Ectodermal cell (in vitro differentiated cells): ENCODE results near the gene SKOR1.

Experiments
- H3K27ac ChIP-seq: 2 replicates; pipeline ENCODE4 v1.7.0; 2013; ENCODE audit warnings: mild to moderate bottlenecking, low read depth, low read length; ENCODE audit not compliant: insufficient read depth, poor library complexity, severe bottlenecking
- H3K27me3 ChIP-seq: 2 replicates; pipeline ENCODE4 v1.7.0; 2013; ENCODE audit warnings: mild to moderate bottlenecking, low read length; ENCODE audit not compliant: insufficient read depth, control insufficient read depth, poor library complexity, severe bottlenecking
- H3K36me3 ChIP-seq: one replicate; pipeline ENCODE4 v1.7.0; 2013; ENCODE audit warnings: low read length; ENCODE audit not compliant: control insufficient read depth, insufficient read depth
- H3K4me1 ChIP-seq: one replicate; pipeline ENCODE4 v1.7.0; 2013; ENCODE audit warnings: low read length; ENCODE audit not compliant: control insufficient read depth, insufficient read depth
- H3K4me3 ChIP-seq: 2 replicates; pipeline ENCODE4 v1.7.0; 2013; ENCODE audit warnings: low read depth, low read length, control low read depth; ENCODE audit not compliant: insufficient read depth
- H3K9me3 ChIP-seq: 2 replicates; pipeline ENCODE4 v1.7.0; 2013; ENCODE audit warnings: mild to moderate bottlenecking, low read length, moderate library complexity; ENCODE audit not compliant: control insufficient read depth
- WGBS, 2 experiments: methylation state at CpG; one replicate each; pipeline ENCODE4 v1.1.7; 2013; ENCODE audit warnings: missing lambda C conversion rate in 2 of 2; 5-methylcytosine and 5-hydroxymethylcytosine counted together

The SKOR1 gene

GRCh38 chr15:67832031-67832551 lies 6.8 kb downstream of the SKOR1 start:
- no peak overlapping the region for H3K4me3 ChIP-seq
- H3K4me1 ChIP-seq = peaks cover 41% of the 10 kb centered on the region
- WGBS, 2 experiments = 12 to 15% methylated on average over 9 of the region's 9 CpGs
- no peak overlapping the region for H3K27ac ChIP-seq
- H3K27me3 ChIP-seq = peaks cover 100% of the 10 kb centered on the region
- H3K36me3 ChIP-seq = no peaks in the 10 kb centered on the region
- H3K9me3 ChIP-seq = no peaks in the 10 kb centered on the region

GRCh38 chr15:67832897-67833709 lies 7.8 kb downstream of the SKOR1 start:
- H3K4me1 ChIP-seq = peaks cover 38% of the 10 kb centered on the region
- peaks cover 100% of the 10 kb centered on the region for H3K27me3 ChIP-seq
- no peak overlapping the region for H3K27ac ChIP-seq
- 2% methylated on average over 32 of the region's 32 CpGs for WGBS, 2 experiments
- H3K9me3 ChIP-seq = no peaks in the 10 kb centered on the region
- H3K36me3 ChIP-seq = no peaks in the 10 kb centered on the region
- peak overlapping the region; percentile 20 for H3K4me3 ChIP-seq

- peaks cover 100% of the 10 kb centered on the region for H3K27me3 ChIP-seq
- WGBS, 2 experiments = 1 to 2% methylated on average over 44 of the region's 44 CpGs
- H3K36me3 ChIP-seq = no peaks in the 10 kb centered on the region
- peaks cover 33% of the 10 kb centered on the region for H3K4me1 ChIP-seq
- no peaks in the 10 kb centered on the region for H3K9me3 ChIP-seq
- peak overlapping the region; percentile 20 for H3K4me3 ChIP-seq
- no peak overlapping the region for H3K27ac ChIP-seq
These were observed 8.6 kb downstream of the SKOR1 start for GRCh38 chr15:67833710-67834511.

- Histone ChIP-seq H3K4me1 (peaks cover 32% of the 10 kb centered on the region), H3K36me3 (no peaks in the 10 kb centered on the region), H3K27me3 (peaks cover 94% of the 10 kb centered on the region), H3K9me3 (no peaks in the 10 kb centered on the region), H3K4me3 (peak overlapping the region; percentile 31), H3K27ac (no peak overlapping the region)
- 1% methylated on average over 59 of the region's 59 CpGs for WGBS, 2 experiments
These were observed 9.4 kb downstream of the SKOR1 start for GRCh38 chr15:67834581-67835296.

GRCh38 chr15:67835297-67836133 lies 10.2 kb downstream of the SKOR1 start:
- 2% methylated on average over 59 of the region's 59 CpGs for WGBS, 2 experiments

DNA sequence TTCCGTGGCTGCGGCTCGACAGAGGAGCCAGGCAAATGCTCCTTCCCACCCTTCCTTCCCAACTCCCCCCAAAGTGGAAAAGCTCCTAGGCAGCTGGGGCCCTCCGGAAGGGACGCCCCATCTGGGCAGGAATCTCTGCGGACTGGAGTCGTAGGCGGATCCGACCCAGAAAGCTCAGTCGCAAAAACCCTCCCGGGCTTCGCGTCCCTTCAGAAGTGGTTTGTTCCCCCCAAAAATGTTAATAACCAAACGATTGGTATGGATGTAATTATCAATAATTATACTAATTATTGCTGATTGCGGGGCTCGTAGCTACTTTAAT lies 10.8 kb downstream of the SKOR1 start:
- H3K4me1 ChIP-seq = peaks cover 33% of the 10 kb centered on the region
- no peaks in the 10 kb centered on the region for H3K36me3 ChIP-seq
- peak overlapping the region; percentile 31 for H3K4me3 ChIP-seq
- no peak overlapping the region for H3K27ac ChIP-seq
- 4 to 5% methylated on average over 13 to 15 of the region's 16 CpGs for WGBS, 2 experiments
- no peaks in the 10 kb centered on the region for H3K9me3 ChIP-seq
- peaks cover 80% of the 10 kb centered on the region for H3K27me3 ChIP-seq

More at GRCh38 chr15:67835297-67836133, 10.2 kb downstream of the SKOR1 start:
- Histone ChIP-seq H3K9me3 (no peaks in the 10 kb centered on the region), H3K4me1 (peaks cover 28% of the 10 kb centered on the region), H3K36me3 (no peaks in the 10 kb centered on the region), H3K27ac (no peak overlapping the region), H3K4me3 (peak overlapping the region; percentile 31), H3K27me3 (peaks cover 86% of the 10 kb centered on the region)

DNA sequence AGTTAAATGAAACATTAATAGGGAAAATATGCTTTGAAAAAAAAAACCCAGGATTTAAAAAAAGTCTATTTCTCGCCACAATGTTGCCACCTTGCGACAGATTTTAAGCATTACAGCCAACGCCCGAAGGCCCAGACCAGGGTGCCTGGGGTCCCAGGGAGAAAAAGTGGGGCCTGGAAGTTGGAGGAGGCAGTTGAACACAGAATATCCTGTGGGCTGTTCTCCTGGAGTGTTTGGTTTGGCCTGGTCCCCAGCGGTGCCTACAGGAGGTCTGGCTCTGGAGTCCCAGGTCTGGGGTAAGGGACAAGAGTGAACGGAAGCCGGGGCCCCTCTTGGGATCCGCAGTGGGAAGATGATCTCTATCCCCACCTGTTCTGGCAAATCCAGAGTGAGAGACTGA lies 11.2 kb downstream of the SKOR1 start:
- peaks cover 77% of the 10 kb centered on the region for H3K27me3 ChIP-seq
- WGBS, 2 experiments = 36% methylated on average over 8 of the region's 8 CpGs
- H3K4me3 ChIP-seq = no peak overlapping the region
- H3K4me1 ChIP-seq = peaks cover 37% of the 10 kb centered on the region
- H3K36me3 ChIP-seq = no peaks in the 10 kb centered on the region
- no peaks in the 10 kb centered on the region for H3K9me3 ChIP-seq
- no peak overlapping the region for H3K27ac ChIP-seq

DNA sequence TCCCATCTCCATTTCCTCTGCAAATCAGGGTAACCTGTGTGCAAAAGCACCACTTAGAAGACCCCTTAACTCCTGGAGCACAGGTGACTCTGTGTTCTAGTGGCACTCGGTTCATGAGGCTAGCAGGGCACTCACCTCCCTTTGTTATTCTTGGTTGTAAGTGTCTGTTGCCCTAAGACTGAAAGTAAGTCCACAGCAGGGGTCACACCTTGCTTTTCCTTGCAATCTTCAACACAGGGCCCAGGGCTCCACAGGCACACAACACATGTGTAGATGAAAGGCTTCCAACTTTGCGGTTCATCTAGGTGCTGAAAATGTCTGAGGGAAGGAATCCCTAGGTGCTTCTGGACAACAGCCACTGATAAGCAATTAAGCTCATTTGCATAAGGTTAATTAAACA lies 11.6 kb downstream of the SKOR1 start:
- Histone ChIP-seq H3K36me3 (no peaks in the 10 kb centered on the region), H3K4me1 (peaks cover 36% of the 10 kb centered on the region), H3K4me3 (no peak overlapping the region), H3K27ac (no peak overlapping the region), H3K27me3 (peaks cover 72% of the 10 kb centered on the region), H3K9me3 (no peaks in the 10 kb centered on the region)
- 37 to 39% methylated on average over 2 of the region's 2 CpGs for WGBS, 2 experiments

- H3K9me3 ChIP-seq = no peaks in the 10 kb centered on the region
- WGBS, 2 experiments = 15 to 16% methylated on average over 25 of the region's 25 CpGs
- H3K27me3 ChIP-seq = peaks cover 53% of the 10 kb centered on the region
- peaks cover 37% of the 10 kb centered on the region for H3K4me1 ChIP-seq
- H3K4me3 ChIP-seq = peak overlapping the region; percentile 31
- no peak overlapping the region for H3K27ac ChIP-seq
- no peaks in the 10 kb centered on the region for H3K36me3 ChIP-seq
These were observed 13.6 kb downstream of the SKOR1 start for GRCh38 chr15:67838789-67839332.
